Measurements from ENCODE around the gene AGAP3.

DNA sequence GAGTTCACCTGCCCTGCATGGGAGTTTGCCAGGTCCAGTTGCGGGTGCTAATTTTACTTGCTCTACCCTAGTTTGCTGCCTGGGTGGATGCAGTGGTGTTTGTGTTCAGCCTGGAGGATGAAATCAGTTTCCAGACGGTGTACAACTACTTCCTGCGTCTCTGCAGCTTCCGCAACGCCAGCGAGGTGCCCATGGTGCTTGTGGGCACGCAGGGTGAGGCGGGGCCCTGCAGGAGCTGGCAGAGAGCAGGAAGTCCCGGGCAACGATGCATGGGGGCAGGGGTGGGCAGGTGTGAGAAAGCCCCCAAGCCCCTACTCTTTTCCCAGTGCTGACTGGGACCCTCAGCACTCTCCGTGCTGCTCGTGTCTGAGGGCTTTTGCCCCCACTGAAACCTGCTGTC, 31.3 kb downstream of the AGAP3 start:
- no peak for TF ChIP-seq GATA2 (IDR thresholded peaks at IDR 0.05; ENCODE audit: low read depth, low read length)
- TF ChIP-seq GATA3 (IDR thresholded peaks at IDR 0.05; ENCODE audit: low read depth, low read length), result no peak
